K562 (cell line): ENCODE data around the gene ARHGAP22. TPM values are rescaled to one million over a fixed set of nuclear protein-coding genes. Genes with fewer than 3 reads are reported as not detected.

Experiments
- E2F1 ChIP-seq: sonication (generic); formaldehyde crosslinking; IDR thresholded peaks from 2 replicates; pipeline ENCODE4 v1.8.1; 2023; ENCODE audit warnings: mild to moderate bottlenecking, missing genetic modification reagents, moderate library complexity
- ESRRA ChIP-seq: fragments of 450-650 bp; IDR thresholded peaks from 2 replicates; pipeline ENCODE4 v1.6.1; 2014; ENCODE audit warnings: low read depth, mild to moderate bottlenecking, moderate library complexity, borderline replicate concordance
- ETS2 ChIP-seq: IDR thresholded peaks from 2 replicates; pipeline ENCODE4 v1.6.1; 2016; ENCODE audit warnings: borderline replicate concordance, missing genetic modification characterization, mild to moderate bottlenecking, moderate library complexity, missing compliant biosample characterization; ENCODE audit not compliant: poor library complexity, severe bottlenecking
- GABPA ChIP-seq: fragments of 200-800 bp; sonication (Bioruptor generic); conservative IDR thresholded peaks from 2 replicates; pipeline ENCODE4 v1.6.1; 2016; ENCODE audit warnings: low read depth, missing genetic modification characterization, missing compliant biosample characterization
- MCM7 ChIP-seq, 2 experiments: fragments of 450-650 bp; IDR thresholded peaks; 2 replicates each; pipeline ENCODE4 v1.6.1; 2016 to 2018
- MXI1 ChIP-seq: IDR thresholded peaks from 2 replicates; pipeline ENCODE4 v1.6.1; 2011; ENCODE audit warnings: low read depth, mild to moderate bottlenecking, improper control_type of control experiment, low read length
- RNF219 ChIP-seq: fragments of 250-450 bp; sonication (Bioruptor Pico); IDR thresholded peaks from 2 replicates; pipeline ENCODE4 v1.5.0; 2022; ENCODE audit warnings: mild to moderate bottlenecking
- SPI1 ChIP-seq: IDR thresholded peaks from 2 replicates; pipeline ENCODE4 v1.6.1; 2011; ENCODE audit warnings: low read depth, low read length, control low read depth, borderline replicate concordance
- TFAM ChIP-seq: fragments of 250-450 bp; sonication (Bioruptor Pico); conservative IDR thresholded peaks from 2 replicates; pipeline ENCODE4 v1.5.0; 2021; ENCODE audit warnings: mild to moderate bottlenecking, moderate library complexity
- THAP7 ChIP-seq: fragments of 250-450 bp; sonication (Bioruptor Pico); IDR thresholded peaks from 2 replicates; pipeline ENCODE4 v1.5.0; 2021
- THRA ChIP-seq: fragments of 450-650 bp; IDR thresholded peaks from 2 replicates; pipeline ENCODE4 v1.6.1; 2017; ENCODE audit warnings: mild to moderate bottlenecking, moderate library complexity
- YBX1 ChIP-seq: fragments of 450-650 bp; IDR thresholded peaks from 2 replicates; pipeline ENCODE4 v1.7.1; 2016; ENCODE audit warnings: mild to moderate bottlenecking
- ZBTB1 ChIP-seq: sonication (generic); formaldehyde crosslinking; IDR thresholded peaks from 2 replicates; pipeline ENCODE4 v1.8.1; 2023; ENCODE audit warnings: missing genetic modification reagents, low read depth, mild to moderate bottlenecking, borderline replicate concordance
- ZNF197 ChIP-seq: fragments of 200-800 bp; sonication (Bioruptor generic); IDR thresholded peaks from 2 replicates; pipeline ENCODE4 v1.6.1; 2016; ENCODE audit warnings: low read depth, missing genetic modification characterization, missing compliant biosample characterization
- ZNF398 ChIP-seq: fragments of 250-450 bp; sonication (Bioruptor Pico); IDR thresholded peaks from 2 replicates; pipeline ENCODE4 v1.8.0; 2021; ENCODE audit warnings: moderate library complexity, mild to moderate bottlenecking, inconsistent platforms
- ZNF740 ChIP-seq, 3 experiments: fragments of 200-800 bp in 1 of 3; sonication (Bioruptor generic) in 1 of 3; sonication (generic) in 1 of 3; formaldehyde crosslinking in 1 of 3; IDR thresholded peaks; 2 replicates each; pipeline versions ENCODE4 v1.6.1 to v1.8.0; 2016 to 2022; ENCODE audit warnings: mild to moderate bottlenecking in 2 of 3, missing compliant biosample characterization in 2 of 3, missing genetic modification characterization in 2 of 3, missing genetic modification reagents in 1 of 3
- ZNF830 ChIP-seq: fragments of 250-450 bp; sonication (Bioruptor Pico); IDR thresholded peaks from 2 replicates; pipeline ENCODE4 v1.5.0; 2021; ENCODE audit warnings: mild to moderate bottlenecking
- polyA plus RNA-seq, 8 experiments: library from polyadenylated mRNA; depleted of rRNA in 4 of 8; stranded (reverse) in 5 of 8; unstranded in 3 of 8; fragments of >200 nt; fragmentation: Nextera tagmentation in 2 of 8; fragmentation: Illumina TruSeq in 1 of 8; extraction: Ambion mirVana in 2 of 8; extraction: Trizol in 1 of 8; gene quantifications; 2 replicates each; pipeline versions ENCODE4 v1.2.1 to v1.2.3, GENCODE V29; 2011 to 2014; ENCODE audit warnings: inconsistent platforms in 1 of 8, missing spikeins in 1 of 8
- total RNA-seq, 7 experiments: library from RNA; depleted of rRNA in 6 of 7; stranded (reverse); fragments of >200 nt in 6 of 7; fragmentation: Illumina TruSeq in 2 of 7; extraction: Trizol in 2 of 7; gene quantifications; 2 replicates each; pipeline versions ENCODE4 v1.2.1 to v1.2.3, GENCODE V29; 2011 to 2021; ENCODE audit warnings: low replicate concordance in 1 of 7

Gene ARHGAP22
- total and polyA plus RNA-seq, 9 of the 15 experiments (the other 6 are each of a cell fraction or from before 2014, with no cell fraction given): 1.3 to 28.1 (median 12.7) TPM

GRCh38 chr10:48506147-48506917 is 98.5 kb downstream of the ARHGAP22 start (continued):
- TF ChIP-seq ETS2 (tag) (no peak), E2F1 (CRISPR knock-in tag) (0 out of 2 replicates have a peak, but pooled peaks have one; percentile 45), MXI1 (no peak), YBX1 (no peak), ESRRA (peak; percentile 15; the same call in 1 of the 2 replicates), MCM7 (IDR thresholded peaks at IDR 0.05) (no peak), RNF219 (CRISPR knock-in tag) (no peak), ZNF398 (CRISPR knock-in tag) (no peak), TFAM (CRISPR knock-in tag) (no peak), ZNF830 (CRISPR knock-in tag) (no peak), ZNF197 (peak; percentile 72; the same call in 1 of the 2 replicates), THRA (no peak), SPI1 (no peak), ZBTB1 (CRISPR knock-in tag) (no peak), ZNF740 (CRISPR knock-in tag; IDR thresholded peaks at IDR 0.05) (peak; percentile 74; the same call in 1 of the 2 replicates), ZNF740 (tag; IDR thresholded peaks at IDR 0.05) (peak in 1 of 2 experiments; percentile 48; a peak in 1 of 4 replicates), GABPA (no peak), THAP7 (CRISPR knock-in tag) (no peak)
